Neutrophil (primary cell): ENCODE measurements around the gene CITED4.

Source experiments
- H3K27ac ChIP-seq: fragments of 200-600 bp; sonication (generic); 2 replicates; pipeline ENCODE4 v1.5.1; 2016; ENCODE audit warnings: mild to moderate bottlenecking, moderate library complexity
- H3K27me3 ChIP-seq: fragments of 200-600 bp; sonication (generic); 2 replicates; pipeline ENCODE4 v1.6.0; 2016; ENCODE audit warnings: mild to moderate bottlenecking
- H3K36me3 ChIP-seq: fragments of 200-600 bp; sonication (generic); 2 replicates; pipeline ENCODE4 v1.5.1; 2017
- H3K4me1 ChIP-seq, 2 experiments: fragments of 200-600 bp in 1 of 2; sonication (generic) in 1 of 2; 1 replicate in 1 of 2; 2 replicates in 1 of 2; pipeline versions ENCODE4 v1.5.1 to v1.6.1; 2013 to 2016; ENCODE audit warnings: low read depth in 1 of 2, low read length in 1 of 2, mild to moderate bottlenecking in 1 of 2, moderate library complexity in 1 of 2; ENCODE audit not compliant: control insufficient read depth in 1 of 2, insufficient read depth in 1 of 2
- H3K4me3 ChIP-seq, 2 experiments: fragments of 200-600 bp in 1 of 2; sonication (generic) in 1 of 2; 1 replicate in 1 of 2; 2 replicates in 1 of 2; pipeline ENCODE4 v1.5.1; 2013 to 2016; ENCODE audit warnings: low read depth in 1 of 2, low read length in 1 of 2, mild to moderate bottlenecking in 1 of 2, moderate library complexity in 1 of 2
- H3K9me3 ChIP-seq: fragments of 200-600 bp; sonication (generic); 2 replicates; pipeline ENCODE4 v1.5.1; 2016
- CTCF ChIP-seq: fragments of 200-600 bp; sonication (generic); IDR thresholded peaks from 2 replicates; pipeline ENCODE4 v1.5.1; 2016; ENCODE audit warnings: antibody characterized with exemption

Gene CITED4

GRCh38 chr1:40837601-40838000, 24.6 kb downstream of the CITED4 start:
- peaks cover 4 to 9% of the 10 kb centered on the region in 2 experiments for H3K4me1 ChIP-seq
- no peak overlapping the region for H3K27ac ChIP-seq
- no peak overlapping the region for H3K4me3 ChIP-seq
- no peaks in the 10 kb centered on the region for H3K36me3 ChIP-seq
- H3K9me3 ChIP-seq: no peaks in the 10 kb centered on the region
- TF ChIP-seq CTCF: no peak
- peaks cover 21% of the 10 kb centered on the region for H3K27me3 ChIP-seq

GRCh38 chr1:40836283-40836682, 25.9 kb downstream of the CITED4 start:
- no peak overlapping the region for H3K27ac ChIP-seq
- peaks cover 14% of the 10 kb centered on the region for H3K27me3 ChIP-seq
- H3K9me3 ChIP-seq: no peaks in the 10 kb centered on the region
- H3K4me1 ChIP-seq: peaks cover 4 to 5% of the 10 kb centered on the region in 2 experiments
- no peaks in the 10 kb centered on the region for H3K36me3 ChIP-seq
- no peak for TF ChIP-seq CTCF
- H3K4me3 ChIP-seq: no peak overlapping the region

- Histone ChIP-seq H3K4me3 (no peak overlapping the region), H3K36me3 (no peaks in the 10 kb centered on the region), H3K9me3 (no peaks in the 10 kb centered on the region), H3K27me3 (peaks cover 6% of the 10 kb centered on the region), H3K4me1 (no peaks in the 10 kb centered on the region), H3K27ac (no peak overlapping the region)
- no peak for TF ChIP-seq CTCF
Observed at GRCh38 chr1:40834968-40835545, 27.1 kb downstream of the CITED4 start.

GRCh38 chr1:40833979-40834378, 28.2 kb downstream of the CITED4 start:
- H3K36me3 ChIP-seq: no peaks in the 10 kb centered on the region
- H3K9me3 ChIP-seq: no peaks in the 10 kb centered on the region
- H3K27ac ChIP-seq: no peak overlapping the region
- H3K27me3 ChIP-seq: peaks cover 6% of the 10 kb centered on the region
- no peak overlapping the region for H3K4me3 ChIP-seq
- no peaks in the 10 kb centered on the region for H3K4me1 ChIP-seq
- no peak for TF ChIP-seq CTCF

- TF ChIP-seq CTCF: no peak
Observed at GRCh38 chr1:40831001-40831732, 31.0 kb downstream of the CITED4 start.

More at GRCh38 chr1:40831001-40831732, 31.0 kb downstream of the CITED4 start:
- Histone ChIP-seq H3K27me3 (no peaks in the 10 kb centered on the region), H3K4me1 (peaks cover 6 to 7% of the 10 kb centered on the region in 2 experiments), H3K9me3 (no peaks in the 10 kb centered on the region), H3K27ac (no peak overlapping the region), H3K4me3 (no peak overlapping the region), H3K36me3 (no peaks in the 10 kb centered on the region)
